Measurements from ENCODE around the gene GPR15LG. TPM values are rescaled to one million over a fixed set of nuclear protein-coding genes. Genes with fewer than 3 reads are reported as not detected.
"Not testable (repeated sequence)": the region's sequence is repeated elsewhere in the genome, so short reads cannot be mapped to it uniquely, and the experiment has no call there.

The GPR15LG gene
- total RNA-seq, 1 donor from 2014 or later = 0.32 TPM

GRCh38 chr10:84164442-84164841, 9.2 kb upstream of the GPR15LG start:
- DNase-seq (ENCODE audit: low spot score) = no peak

- no peak for DNase-seq (ENCODE audit: low spot score)
Measured at GRCh38 chr10:84166620-84167288, 6.8 kb upstream of the GPR15LG start.

GRCh38 chr10:84167289-84167653, 6.3 kb upstream of the GPR15LG start:
- not testable (repeated sequence) for DNase-seq (ENCODE audit: low spot score)

- not testable (repeated sequence) for DNase-seq (ENCODE audit: low spot score)
Measured at GRCh38 chr10:84168382-84168781, 5.2 kb upstream of the GPR15LG start.

GRCh38 chr10:84171237-84171636, 2.4 kb upstream of the GPR15LG start:
- DNase-seq (ENCODE audit: low spot score) = not testable (repeated sequence)

- DNase-seq (ENCODE audit: low spot score) = not testable (repeated sequence)
Measured at GRCh38 chr10:84171700-84172466, 1.7 kb upstream of the GPR15LG start.

GRCh38 chr10:84172467-84173356, 889 bp upstream of the GPR15LG start:
- no peak for DNase-seq (ENCODE audit: low spot score)

- DNase-seq (ENCODE audit: low spot score) = no peak
Measured at GRCh38 chr10:84175436-84175835, 1.8 kb downstream of the GPR15LG start.

- DNase-seq (ENCODE audit: low spot score) = no peak
Measured at GRCh38 chr10:84176351-84176750, 2.8 kb downstream of the GPR15LG start.

- no peak for DNase-seq (ENCODE audit: low spot score)
Measured at GRCh38 chr10:84176836-84177474, 3.4 kb downstream of the GPR15LG start.

- peak; percentile 36 for DNase-seq (ENCODE audit: low spot score)
Measured at GRCh38 chr10:84177541-84178141, 4.0 kb downstream of the GPR15LG start.

GRCh38 chr10:84178160-84178609, 4.6 kb downstream of the GPR15LG start:
- no peak for DNase-seq (ENCODE audit: low spot score)

- DNase-seq (ENCODE audit: low spot score) = no peak
Measured at GRCh38 chr10:84179059-84179710, 5.6 kb downstream of the GPR15LG start.

GRCh38 chr10:84180386-84180785, 6.8 kb downstream of the GPR15LG start:
- DNase-seq (ENCODE audit: low spot score) = not testable (repeated sequence)

- DNase-seq (ENCODE audit: low spot score) = no peak
Measured at GRCh38 chr10:84181631-84182030, 8.0 kb downstream of the GPR15LG start.

GRCh38 chr10:84184517-84184916, 10.9 kb downstream of the GPR15LG start:
- no peak for DNase-seq (ENCODE audit: low spot score)

- DNase-seq (ENCODE audit: low spot score) = no peak
Measured at GRCh38 chr10:84185526-84186175, 12.1 kb downstream of the GPR15LG start.

GRCh38 chr10:84188815-84189214, 15.2 kb downstream of the GPR15LG start:
- no peak for DNase-seq (ENCODE audit: low spot score)

- DNase-seq (ENCODE audit: low spot score) = no peak
Measured at GRCh38 chr10:84190621-84191020, 17.0 kb downstream of the GPR15LG start.

- DNase-seq (ENCODE audit: low spot score) = no peak
Measured at GRCh38 chr10:84191106-84191505, 17.5 kb downstream of the GPR15LG start.

Data from mucosa of gallbladder (tissue), 1 donor.